ENCODE results near the gene FECH.

FECH gene

DNA sequence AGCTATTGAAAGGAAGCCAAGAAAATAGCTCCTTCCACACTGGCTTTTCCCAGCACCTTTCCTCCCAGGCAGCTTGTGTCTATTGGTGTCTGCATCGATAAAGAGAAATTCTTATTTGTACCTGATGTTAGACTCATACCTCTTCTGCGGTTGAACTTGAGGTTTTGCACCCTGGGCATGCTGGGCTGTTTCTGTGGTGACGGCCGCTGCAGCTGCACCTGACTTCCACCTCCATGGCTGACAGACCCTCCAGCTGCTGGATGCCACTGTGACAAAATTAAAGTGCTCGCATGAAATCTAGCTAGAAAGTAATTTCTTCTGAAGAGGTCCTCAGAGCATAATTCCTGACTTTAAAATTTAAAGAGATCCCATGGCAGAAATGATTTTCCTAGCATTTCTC is 6.6 kb downstream of the FECH start:
- DNase-seq: no peak

GRCh38 chr18:57576316-57576715 is 10.2 kb downstream of the FECH start:
- no peak for DNase-seq

DNA sequence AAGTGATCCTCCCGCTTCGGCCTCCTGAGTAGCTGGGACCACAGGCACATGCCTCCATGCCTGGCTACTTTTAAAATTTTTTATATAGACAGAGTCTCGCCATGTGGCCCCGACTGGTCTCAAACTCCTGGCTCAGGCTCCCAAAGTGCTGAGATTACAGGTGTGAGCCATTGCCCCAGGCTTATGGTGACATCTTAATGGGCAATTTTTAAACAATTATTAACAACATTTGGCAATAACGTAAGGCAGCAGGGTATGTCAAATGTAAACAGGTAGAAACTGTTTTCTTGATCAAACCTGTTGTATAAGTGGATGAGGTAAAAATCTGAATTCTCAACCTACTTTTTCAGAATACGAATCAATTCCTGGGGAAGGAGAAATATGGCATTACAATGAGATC is 11.0 kb downstream of the FECH start:
- no peak for DNase-seq

GRCh38 chr18:57574866-57575265 is 11.6 kb downstream of the FECH start:
- DNase-seq: no peak

GRCh38 chr18:57570162-57570561 is 16.3 kb downstream of the FECH start:
- no peak for DNase-seq

DNA sequence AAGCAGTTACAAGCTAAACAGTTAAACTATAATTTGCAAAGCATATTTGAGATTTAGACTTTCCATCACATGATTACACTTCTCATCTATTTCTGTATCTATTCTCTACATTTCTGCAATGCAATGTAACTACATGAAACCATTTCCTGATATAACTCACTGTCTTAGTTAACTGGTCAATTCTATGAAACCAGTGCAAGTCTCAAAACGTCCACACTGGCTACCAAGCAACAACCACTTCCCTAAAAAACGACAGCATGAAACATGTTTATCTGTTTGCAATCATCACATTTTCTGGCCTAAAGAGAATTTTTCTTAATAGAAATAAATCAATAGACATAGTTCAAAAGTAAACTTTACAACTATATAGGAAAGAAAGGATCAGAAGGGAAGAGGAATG is 17.4 kb downstream of the FECH start:
- no peak for DNase-seq

GRCh38 chr18:57561728-57562423 is 24.6 kb downstream of the FECH start:
- DNase-seq: no peak

GRCh38 chr18:57561261-57561660 is 25.2 kb downstream of the FECH start:
- DNase-seq: no peak

DNA sequence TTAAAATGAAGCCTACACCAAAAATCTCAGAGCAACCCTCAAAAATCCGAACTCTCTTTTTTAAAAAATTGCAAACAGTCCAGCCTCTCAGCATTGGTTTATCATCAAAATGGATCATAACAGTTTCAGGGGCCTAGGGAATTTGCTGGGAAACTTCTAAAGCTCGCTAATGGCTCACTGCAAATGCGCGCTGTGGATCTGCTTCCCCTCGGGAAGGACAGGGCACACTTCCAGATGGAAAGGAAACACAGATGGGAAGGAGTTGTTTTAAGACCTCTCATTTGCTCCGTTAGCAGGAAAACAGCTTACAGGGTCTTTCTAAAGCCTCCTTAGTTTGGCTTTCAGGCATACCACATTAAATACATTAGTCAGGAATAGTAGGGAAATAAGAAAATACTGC is 27.2 kb downstream of the FECH start:
- no peak for DNase-seq

DNA sequence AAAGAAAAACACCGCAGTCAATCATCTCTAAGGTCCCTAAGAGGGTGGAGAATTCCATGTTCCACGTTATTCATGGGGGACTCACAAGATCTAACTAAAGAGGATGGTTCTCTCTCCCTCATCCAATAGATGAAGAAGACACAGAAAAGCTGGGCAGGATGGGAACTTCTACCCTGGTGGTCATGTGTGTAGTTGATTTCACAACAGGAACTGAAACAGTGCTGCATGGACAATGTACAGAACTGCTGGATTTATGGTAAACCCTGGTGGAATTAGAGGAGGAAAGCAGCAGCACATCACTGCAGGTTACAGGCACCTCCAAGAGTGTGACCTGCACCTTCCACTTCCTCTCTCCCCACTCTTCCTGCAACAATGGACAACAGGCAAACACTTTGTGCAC is 31.4 kb downstream of the FECH start:
- DNase-seq: no peak

GRCh38 chr18:57550510-57550909 is 36.0 kb downstream of the FECH start:
- no peak for DNase-seq

- DNase-seq: no peak
Measured at GRCh38 chr18:57547260-57547659, 39.2 kb downstream of the FECH start.

DNA sequence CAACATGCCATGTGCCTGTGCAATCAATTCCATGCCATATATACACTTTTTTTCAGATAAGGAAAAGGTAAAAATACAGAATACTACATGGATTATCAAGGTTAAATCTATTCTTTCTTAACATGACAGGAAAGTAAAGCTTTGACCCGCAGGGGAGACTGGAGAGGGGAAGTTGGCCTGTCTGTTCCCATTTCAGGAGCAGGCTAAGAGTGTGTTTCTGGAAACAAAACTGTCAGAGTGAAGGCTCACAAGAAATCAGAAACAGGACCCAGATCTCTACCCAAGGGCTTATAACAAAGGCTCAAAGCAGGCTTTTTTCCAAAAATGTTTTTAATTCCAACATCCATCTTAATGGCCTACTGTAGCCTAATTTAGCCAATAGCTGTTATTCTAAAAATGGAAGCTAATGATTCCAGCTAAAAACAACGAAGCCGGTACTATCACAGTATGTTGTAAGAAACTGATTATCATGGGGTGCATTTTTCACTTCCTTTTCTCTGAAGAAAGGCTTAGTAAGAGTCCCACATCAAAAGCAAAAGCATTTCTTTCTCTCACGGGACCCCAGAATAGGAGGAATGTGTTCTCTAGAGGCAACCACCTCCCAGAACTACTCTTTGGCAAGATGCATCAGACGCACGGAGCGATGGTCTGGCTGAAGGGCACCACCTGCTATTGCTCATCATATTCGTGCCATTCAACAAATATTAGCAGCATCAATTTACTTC is 41.4 kb downstream of the FECH start:
- no peak for DNase-seq

DNA sequence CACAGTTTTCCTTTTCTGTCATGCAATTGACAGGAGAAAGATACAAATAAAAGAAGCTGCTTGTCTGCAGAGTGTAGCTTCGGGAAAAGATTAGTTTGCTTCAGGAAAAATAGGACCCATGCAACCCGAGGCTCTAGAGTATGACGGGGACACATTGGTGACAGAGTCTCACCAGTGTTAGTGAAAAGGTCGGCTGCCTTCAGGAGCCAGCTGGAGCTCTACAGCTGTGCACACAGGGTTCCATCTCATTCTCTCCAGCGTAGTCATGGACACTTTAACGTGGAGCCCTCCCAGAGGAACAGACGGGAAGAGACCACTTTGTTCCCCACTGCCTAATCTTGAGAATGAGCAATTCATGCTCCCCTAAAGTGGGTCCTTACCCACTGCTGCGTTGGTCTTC is 42.9 kb downstream of the FECH start:
- DNase-seq: no peak

GRCh38 chr18:57542812-57543427 is 43.6 kb downstream of the FECH start:
- DNase-seq: no peak

GRCh38 chr18:57542126-57542525 is 44.4 kb downstream of the FECH start:
- no peak for DNase-seq

GRCh38 chr18:57539702-57540101 is 46.8 kb downstream of the FECH start:
- DNase-seq: no peak

DNA sequence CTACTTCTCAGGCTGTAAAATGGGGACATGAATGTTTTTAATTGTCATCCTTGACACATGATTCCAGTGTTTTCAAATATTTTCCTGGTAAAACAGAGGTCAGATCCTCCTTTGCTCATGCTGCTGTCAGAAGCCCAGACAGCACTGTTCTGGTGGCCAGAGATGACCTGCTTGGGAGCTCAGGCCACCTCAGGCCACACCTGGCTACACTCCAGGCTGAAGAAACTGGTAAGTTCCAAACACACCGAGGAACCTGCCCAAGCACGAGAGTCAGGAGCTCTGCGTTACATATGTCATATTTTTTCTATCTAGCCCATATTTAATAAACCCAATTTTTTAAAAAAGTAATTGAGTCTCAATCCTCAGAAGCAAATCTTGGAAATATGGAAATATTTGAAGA is 47.9 kb downstream of the FECH start:
- DNase-seq: no peak

DNA sequence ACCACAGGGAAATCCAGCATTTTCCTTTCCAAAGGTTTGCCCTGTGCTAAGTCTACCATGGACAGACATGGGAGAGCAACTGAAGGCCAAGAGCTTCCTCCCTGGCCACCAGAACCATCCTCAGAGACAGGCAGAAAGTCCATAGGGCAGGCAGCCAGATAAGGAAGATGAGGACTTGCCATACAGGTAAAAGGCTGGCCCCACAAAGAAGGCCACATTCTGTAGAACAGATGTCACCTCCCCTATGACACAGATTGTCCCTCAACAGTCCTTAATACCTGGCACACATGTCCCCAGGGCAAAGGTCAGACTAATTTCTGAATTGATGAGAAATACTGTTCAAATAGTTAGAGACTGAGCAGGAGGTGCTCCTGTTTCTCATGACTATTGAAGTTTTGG is 52.0 kb downstream of the FECH start:
- DNase-seq: no peak

DNA sequence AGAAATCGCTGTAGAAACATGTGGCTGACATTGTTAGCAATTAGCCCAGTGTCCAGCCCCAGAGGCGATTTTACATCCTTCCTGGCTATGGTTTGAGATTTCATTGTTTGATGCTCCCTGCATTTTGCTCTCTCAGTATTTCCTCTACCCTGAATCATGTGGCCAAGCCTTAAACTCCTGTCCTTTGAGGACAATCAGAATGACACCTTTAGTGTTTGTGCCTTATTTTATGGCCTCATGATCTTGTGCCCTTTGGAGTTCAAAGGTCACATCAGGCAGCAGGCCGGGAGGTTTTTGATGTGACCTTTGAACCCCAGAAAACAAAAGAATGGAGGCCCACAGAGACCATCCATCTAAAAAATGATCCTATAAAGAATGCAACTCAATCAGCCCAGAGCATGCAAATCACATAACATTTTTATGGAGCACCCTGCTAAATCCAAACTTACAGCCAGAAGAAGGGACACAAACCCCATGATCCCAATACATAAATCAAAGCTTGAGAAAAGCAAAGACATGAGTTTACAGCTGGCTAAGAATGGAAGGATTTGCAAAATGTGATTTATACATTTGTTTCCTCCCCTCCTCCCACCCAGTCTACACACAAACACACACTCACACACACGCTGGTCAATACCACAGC is 52.5 kb downstream of the FECH start:
- no peak for DNase-seq

GRCh38 chr18:57533006-57533867 is 53.3 kb downstream of the FECH start:
- no peak for DNase-seq

- DNase-seq: no peak
Measured at GRCh38 chr18:57529151-57529550, 57.4 kb downstream of the FECH start.
